Right lobe of liver (tissue), 4 donors: ENCODE results near the gene ALDH1B1.

Experiments
- CTCF ChIP-seq, 4 donors: fragments of 200-600 bp in 3 of 4; fragments of 450-650 bp in 1 of 4; IDR thresholded peaks; one replicate each; pipeline versions ENCODE4 v1.5.1 to v1.8.0; 2016 to 2022; ENCODE audit warnings: antibody characterized with exemption in 4 of 4, mild to moderate bottlenecking in 2 of 4
- POLR2A ChIP-seq: fragments of 450-650 bp; IDR thresholded peaks from one replicate; pipeline ENCODE4 v1.6.1; 2017; ENCODE audit warnings: antibody characterized with exemption, mild to moderate bottlenecking
- donor health status: DM: no; HTN: no; CAD: no.
- donor health status: DM: no; HTN: no; CAD: no.
- donor health status: DM: no; HTN: yes; CAD: no.

DNA sequence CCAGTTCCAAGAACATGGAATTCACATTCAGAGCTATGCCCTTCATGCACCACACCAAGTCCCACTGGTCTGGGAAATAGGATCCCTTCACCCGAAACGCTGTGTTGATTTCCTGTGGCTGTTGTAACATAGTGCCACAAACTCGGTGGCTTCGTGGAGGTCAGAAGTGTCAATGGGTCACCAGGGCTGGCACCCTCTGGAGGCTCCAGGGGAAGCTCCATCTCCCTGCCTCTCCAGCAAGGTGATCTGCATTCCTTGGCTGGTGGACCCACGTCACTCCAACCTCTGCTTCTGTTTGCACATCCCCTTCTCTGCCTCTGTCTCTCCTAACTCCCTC, 28.9 kb upstream of the ALDH1B1 start:
- TF ChIP-seq CTCF (IDR thresholded peaks at IDR 0.05) (no peak), POLR2A (no peak)
